ENCODE results near the gene B4GALT6. TPM values are rescaled to one million over a fixed set of nuclear protein-coding genes. Genes with fewer than 3 reads are reported as not detected.
A peak's percentile ranks its signal among the peaks of the same experiment; 100 is the strongest.

Gene B4GALT6
- total and polyA plus RNA-seq, 2 of the 13 experiments (the other 11 are each of a cell fraction or from before 2014, with no cell fraction given) = 1.9 to 3.3 TPM

GRCh38 chr18:31685097-31686082, 1.0 kb upstream of the B4GALT6 start (continued):
- no peak for TF ChIP-seq PRDM10 (CRISPR knock-in tag; IDR thresholded peaks at IDR 0.05; ENCODE audit: low read depth)
- TF ChIP-seq ZNF276 (CRISPR knock-in tag; IDR thresholded peaks at IDR 0.05; ENCODE audit: low read depth) = no peak
- no peak for TF ChIP-seq ZNF160 (CRISPR knock-in tag; IDR thresholded peaks at IDR 0.05)
- TF ChIP-seq DRAP1 (CRISPR knock-in tag; IDR thresholded peaks at IDR 0.05) = no peak
- TF ChIP-seq MAZ (IDR thresholded peaks at IDR 0.05; ENCODE audit: borderline replicate concordance, low read depth, low read length) = peak; percentile 13; the same call in 1 of the 2 replicates
- peak; percentile 72 for TF ChIP-seq MAZ (CRISPR knock-in tag; IDR thresholded peaks at IDR 0.05; ENCODE audit: low read depth)
- TF ChIP-seq THYN1 (CRISPR knock-in tag; IDR thresholded peaks at IDR 0.05; ENCODE audit: borderline replicate concordance, low read depth) = no peak
- no peak for TF ChIP-seq ZFAT (CRISPR knock-in tag; conservative IDR thresholded peaks at IDR 0.05)
- TF ChIP-seq ZBTB7A (CRISPR knock-in tag; IDR thresholded peaks at IDR 0.05) = no peak
- no peak for TF ChIP-seq ZFYVE20 (CRISPR knock-in tag; IDR thresholded peaks at IDR 0.05; ENCODE audit: borderline replicate concordance, low read depth)
- peak; percentile 79 for TF ChIP-seq RBFOX2 (IDR thresholded peaks at IDR 0.05; ENCODE audit: low read depth, low read length)
- TF ChIP-seq MTF1 (CRISPR knock-in tag; IDR thresholded peaks at IDR 0.05) = no peak
- no peak for TF ChIP-seq PRMT3 (CRISPR knock-in tag; IDR thresholded peaks at IDR 0.05; ENCODE audit: borderline replicate concordance, low read depth)
- no peak for TF ChIP-seq RFX3 (CRISPR knock-in tag; IDR thresholded peaks at IDR 0.05)
- TF ChIP-seq ZNF562 (CRISPR knock-in tag; IDR thresholded peaks at IDR 0.05; ENCODE audit: borderline replicate concordance) = no peak
- no peak for TF ChIP-seq GATAD2A (CRISPR knock-in tag; IDR thresholded peaks at IDR 0.05)
- TF ChIP-seq ZNF564 (CRISPR knock-in tag; IDR thresholded peaks at IDR 0.05) = 0 out of 2 replicates have a peak, but pooled peaks have one; percentile 44
- TF ChIP-seq MNT (IDR thresholded peaks at IDR 0.05) = no peak

Data from HepG2 (cell line).